Sciatic nerve (tissue), 2 donors: Measurements from ENCODE around the gene TJAP1. TPM values are rescaled to one million over a fixed set of nuclear protein-coding genes. Genes with fewer than 3 reads are reported as not detected.

Experiments used
- ATAC-seq: fragments of 200-7000 bp; cut with Tn5 transposase; one replicate; pipeline ENCODE4 v1.9.1; 2020; ENCODE audit warnings: mild to moderate bottlenecking, moderate library complexity
- DNase-seq: peaks from one replicate; pipeline ENCODE4 v3.0.0-alpha.2; 2020; ENCODE audit warnings: low spot score
- intact Hi-C: fragments of 100-400 bp; cut with DNase I; formaldehyde crosslinking; loops from one replicate; pipeline ENCODE4 v1.14.2; 2022
- total RNA-seq: library from RNA; stranded (reverse); fragmentation: NEBNext Ultra II Directional; extraction: Animal tissue kit (Norgen Biotek cat#: 25700); gene quantifications from one replicate; pipeline ENCODE4 v1.2.1, GENCODE V29; 2021
- donor health status: DM: no; HTN: no; CAD: no.
- donor health status: DM: no; HTN: no; CAD: no.

The TJAP1 gene, protein sequence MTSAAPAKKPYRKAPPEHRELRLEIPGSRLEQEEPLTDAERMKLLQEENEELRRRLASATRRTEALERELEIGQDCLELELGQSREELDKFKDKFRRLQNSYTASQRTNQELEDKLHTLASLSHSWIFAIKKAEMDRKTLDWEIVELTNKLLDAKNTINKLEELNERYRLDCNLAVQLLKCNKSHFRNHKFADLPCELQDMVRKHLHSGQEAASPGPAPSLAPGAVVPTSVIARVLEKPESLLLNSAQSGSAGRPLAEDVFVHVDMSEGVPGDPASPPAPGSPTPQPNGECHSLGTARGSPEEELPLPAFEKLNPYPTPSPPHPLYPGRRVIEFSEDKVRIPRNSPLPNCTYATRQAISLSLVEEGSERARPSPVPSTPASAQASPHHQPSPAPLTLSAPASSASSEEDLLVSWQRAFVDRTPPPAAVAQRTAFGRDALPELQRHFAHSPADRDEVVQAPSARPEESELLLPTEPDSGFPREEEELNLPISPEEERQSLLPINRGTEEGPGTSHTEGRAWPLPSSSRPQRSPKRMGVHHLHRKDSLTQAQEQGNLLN
- 36.9 TPM for total RNA-seq

DNA sequence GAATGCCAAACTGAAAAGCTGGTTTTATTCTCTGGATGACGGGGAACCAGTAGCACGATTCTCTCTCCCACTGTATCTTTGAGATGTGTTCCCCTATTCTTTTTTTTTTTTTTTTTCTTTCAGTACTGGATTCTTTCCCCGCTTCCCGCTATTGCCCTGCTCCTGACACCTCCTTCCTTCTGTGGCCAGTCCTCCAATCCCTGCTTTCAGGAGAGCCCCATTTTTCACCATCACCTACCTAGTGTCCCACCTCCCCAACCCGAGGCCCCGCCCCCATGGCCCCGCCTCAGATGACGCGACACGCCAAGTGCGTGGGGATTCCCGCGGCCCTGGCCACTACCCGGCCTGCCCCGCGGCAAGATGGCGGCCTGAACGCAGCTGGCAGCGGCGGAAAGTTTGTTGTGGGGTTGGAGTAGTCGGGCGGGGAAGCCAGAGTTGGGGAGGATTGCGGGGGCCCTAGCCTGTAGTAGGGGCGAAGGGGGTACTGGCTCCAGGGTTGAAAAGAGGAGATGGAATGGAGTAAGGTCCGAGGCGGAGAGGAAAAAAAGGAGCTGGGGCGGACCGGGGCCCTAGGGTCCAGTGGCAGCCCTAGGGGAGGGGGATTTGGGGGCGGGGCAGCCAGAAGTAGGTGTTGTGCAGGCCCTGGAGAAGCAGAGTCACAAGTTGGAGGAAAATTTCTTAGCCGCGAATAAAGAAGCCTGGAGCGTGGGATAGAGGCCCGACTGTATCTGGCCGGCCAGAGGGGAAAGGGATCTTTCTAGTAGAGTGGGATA lies at the start of gene TJAP1:
TSS of gene TJAP1 (plus strand) at position 336 of the 773 bp plus-strand sequence. CDS start 21,432 bp downstream, outside the sequence.
- DNase-seq = peak; percentile 97
- intact Hi-C loops = no loop called here
- ATAC-seq = peak; percentile 100

DNA sequence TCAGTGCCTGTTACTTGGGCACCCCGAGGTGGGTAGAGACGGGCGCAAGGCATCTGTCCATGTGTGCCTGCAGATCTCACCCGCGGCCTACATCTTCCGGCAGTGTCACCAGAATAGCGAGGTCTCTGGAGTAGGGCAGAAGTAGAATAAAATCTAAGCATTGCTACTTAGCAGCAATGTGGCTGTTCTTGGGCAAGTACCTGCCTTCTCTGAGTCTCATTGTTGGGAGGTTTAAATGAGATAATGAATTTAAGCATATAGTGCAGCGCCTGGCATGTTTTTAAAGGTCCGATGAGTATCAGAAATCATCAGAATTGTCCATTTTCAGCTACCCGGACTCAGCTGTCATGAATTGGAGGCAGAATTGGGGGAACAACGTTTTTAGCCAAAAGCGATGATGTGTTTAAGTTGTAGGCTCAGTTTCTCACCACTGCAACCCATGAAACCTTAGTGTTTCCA lies 49.2 kb upstream of the TJAP1 start:
- no peak for ATAC-seq
- intact Hi-C loops = no loop called here

DNA sequence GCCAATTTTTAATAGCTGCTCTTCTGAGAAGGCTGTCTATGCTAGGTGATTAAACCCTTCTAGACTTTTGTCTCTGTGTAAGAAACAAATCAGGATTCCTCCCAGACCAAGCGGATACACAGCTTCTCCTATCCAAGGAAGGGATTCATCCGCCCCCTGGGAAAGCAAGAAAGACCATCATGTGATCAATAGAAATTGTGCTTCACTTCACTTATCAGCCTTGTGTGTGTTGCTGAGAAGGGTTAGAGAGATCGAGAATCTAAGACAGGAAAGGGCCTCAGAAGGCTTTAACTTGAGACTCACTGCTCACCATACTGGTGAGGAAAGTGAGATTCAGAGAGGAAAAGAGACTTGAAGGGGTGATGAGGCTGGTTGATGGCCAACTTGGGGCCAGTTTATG lies 48.5 kb upstream of the TJAP1 start:
- ATAC-seq (no peak), DNase-seq (no peak)
- intact Hi-C loops = no loop called here

More for the DNA sequence above, 49.2 kb upstream of the TJAP1 start:
- DNase-seq = no peak

DNA sequence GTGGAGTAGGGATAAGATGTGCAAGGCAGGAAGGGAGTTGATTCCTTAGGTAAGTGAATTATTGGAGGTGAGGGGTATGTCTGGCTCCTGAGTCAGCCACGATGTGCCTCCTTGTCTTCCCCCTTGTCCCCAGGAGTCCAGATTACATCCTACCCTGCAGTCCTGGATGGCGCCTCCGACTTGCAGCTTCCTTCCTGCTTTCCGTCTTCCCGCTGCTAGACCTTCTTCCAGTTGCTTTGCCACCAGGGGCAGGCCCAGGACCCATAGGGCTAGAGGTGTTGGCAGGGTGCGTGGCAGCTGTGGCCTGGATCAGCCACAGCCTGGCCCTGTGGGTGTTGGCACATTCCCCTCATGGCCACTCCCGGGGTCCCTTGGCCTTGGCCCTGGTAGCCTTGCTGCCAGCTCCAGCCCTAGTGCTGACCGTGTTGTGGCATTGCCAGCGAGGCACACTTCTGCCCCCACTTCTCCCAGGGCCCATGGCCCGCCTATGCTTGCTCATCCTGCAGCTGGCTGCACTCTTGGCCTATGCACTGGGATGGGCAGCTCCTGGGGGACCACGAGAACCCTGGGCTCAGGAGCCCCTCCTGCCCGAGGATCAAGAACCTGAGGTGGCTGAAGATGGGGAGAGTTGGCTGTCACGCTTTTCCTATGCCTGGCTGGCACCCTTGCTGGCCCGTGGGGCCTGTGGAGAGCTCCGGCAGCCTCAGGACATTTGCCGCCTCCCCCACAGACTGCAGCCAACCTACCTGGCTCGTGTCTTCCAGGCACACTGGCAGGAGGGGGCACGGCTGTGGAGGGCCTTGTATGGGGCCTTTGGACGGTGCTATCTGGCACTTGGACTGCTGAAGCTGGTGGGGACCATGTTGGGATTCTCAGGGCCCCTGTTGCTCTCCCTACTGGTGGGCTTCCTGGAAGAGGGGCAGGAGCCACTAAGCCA lies 45.1 kb upstream of the TJAP1 start:
- no peak for DNase-seq
- ATAC-seq = no peak
- intact Hi-C loops = no loop called here

DNA sequence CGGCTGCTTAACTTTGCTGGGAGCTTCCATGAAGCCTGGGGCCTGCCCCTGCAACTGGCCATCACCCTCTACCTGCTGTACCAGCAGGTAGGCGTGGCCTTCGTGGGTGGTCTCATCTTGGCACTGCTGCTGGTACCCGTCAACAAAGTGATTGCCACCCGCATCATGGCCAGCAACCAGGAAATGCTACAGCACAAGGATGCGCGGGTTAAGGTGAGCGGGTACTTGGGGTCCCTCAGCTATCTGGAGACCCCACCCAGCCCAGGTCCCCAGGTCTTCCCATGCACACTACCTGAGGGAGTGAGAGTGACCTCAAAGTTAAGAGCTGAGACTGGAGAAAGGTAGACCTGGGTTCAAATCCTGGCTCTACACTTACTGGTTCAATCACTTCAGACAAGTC lies 44.2 kb upstream of the TJAP1 start:
- no peak for ATAC-seq
- intact Hi-C loops = no loop called here
- DNase-seq = no peak

- intact Hi-C loops = no loop called here
Measured at GRCh38 chr6:43434001-43434840, 43.1 kb upstream of the TJAP1 start.

GRCh38 chr6:43434943-43435342 lies 42.4 kb upstream of the TJAP1 start:
- intact Hi-C loops = no loop called here
- ATAC-seq (no peak), DNase-seq (no peak)

More at GRCh38 chr6:43434001-43434840, 43.1 kb upstream of the TJAP1 start:
- no peak for DNase-seq
- ATAC-seq = no peak

- intact Hi-C loops = no loop called here
Measured at GRCh38 chr6:43435682-43436437, 41.5 kb upstream of the TJAP1 start.

DNA sequence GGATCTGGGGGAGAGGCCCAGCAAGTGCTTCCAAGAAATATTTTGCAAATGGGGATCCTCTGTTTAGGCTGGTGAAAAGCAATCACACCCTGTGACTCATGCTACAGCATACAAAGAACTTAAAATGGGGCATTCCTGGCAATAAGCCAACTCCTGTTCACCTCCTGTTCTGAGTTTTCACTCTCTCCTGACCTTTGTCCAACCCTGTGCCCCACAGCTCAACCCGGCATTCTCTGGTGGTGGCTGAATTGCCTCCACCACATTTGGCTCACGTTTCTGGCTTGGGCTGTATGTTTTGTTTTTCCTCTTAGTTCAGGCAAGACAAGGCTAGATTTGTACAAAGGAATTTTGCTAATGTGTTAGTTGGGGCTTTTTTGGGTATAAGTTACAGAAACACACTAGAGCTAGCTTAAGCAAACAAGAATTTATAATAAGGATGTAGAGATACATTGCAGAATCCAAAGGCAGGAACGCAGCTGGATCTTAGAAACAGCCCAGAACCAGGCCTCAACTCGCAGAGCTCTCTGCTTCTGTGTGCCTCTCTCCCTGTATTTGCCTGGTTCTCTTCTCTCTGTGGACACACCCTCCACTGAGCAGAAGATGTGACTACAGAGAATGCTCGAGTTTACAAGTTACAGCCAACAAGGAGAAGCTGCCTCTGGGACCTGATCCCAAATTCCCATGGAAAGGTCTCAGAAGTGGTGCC lies 40.6 kb upstream of the TJAP1 start:
- DNase-seq = no peak
- peak; percentile 80 for ATAC-seq
- intact Hi-C loops = no loop called here

More at GRCh38 chr6:43435682-43436437, 41.5 kb upstream of the TJAP1 start:
- DNase-seq (no peak), ATAC-seq (no peak)

DNA sequence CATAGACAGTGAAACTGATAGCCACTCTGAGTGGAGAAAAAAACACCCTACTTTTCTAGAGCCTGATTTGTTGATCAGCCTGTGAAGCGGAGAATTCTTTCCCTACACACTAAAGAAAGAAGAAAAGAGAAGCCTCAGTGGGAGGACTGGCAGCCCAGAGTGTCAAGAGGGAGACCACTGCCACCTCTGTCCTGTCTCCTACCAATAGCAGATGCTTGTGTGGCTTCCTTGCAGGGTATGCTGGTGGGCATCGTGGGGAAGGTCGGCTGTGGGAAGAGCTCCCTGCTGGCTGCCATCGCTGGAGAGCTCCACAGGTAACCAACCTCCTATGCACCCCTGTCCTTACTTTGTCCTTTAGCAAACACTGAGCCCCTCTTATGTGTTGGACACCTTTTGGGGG lies 39.7 kb upstream of the TJAP1 start:
- ATAC-seq = no peak
- intact Hi-C loops = no loop called here
- no peak for DNase-seq

GRCh38 chr6:43442935-43443334 lies 34.4 kb upstream of the TJAP1 start:
- intact Hi-C loops = no loop called here
- DNase-seq (no peak), ATAC-seq (no peak)

DNA sequence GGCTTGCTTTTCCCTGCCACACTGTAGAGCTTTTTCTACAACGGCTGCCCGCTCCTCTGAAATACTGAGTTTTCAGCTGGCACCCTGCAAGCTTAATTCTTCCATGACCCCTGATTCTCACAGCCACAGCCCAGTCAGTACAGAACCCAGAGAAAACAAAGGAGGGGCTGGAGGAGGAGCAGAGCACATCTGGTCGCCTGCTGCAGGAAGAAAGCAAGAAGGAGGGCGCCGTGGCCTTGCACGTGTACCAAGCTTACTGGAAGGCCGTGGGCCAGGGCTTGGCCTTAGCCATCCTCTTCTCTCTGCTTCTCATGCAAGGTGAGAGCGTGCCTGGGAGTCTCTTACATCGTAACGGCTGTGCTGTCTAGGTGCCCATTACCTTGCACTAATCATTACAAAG lies 33.3 kb upstream of the TJAP1 start:
- intact Hi-C loops = no loop called here
- ATAC-seq (no peak), DNase-seq (no peak)

DNA sequence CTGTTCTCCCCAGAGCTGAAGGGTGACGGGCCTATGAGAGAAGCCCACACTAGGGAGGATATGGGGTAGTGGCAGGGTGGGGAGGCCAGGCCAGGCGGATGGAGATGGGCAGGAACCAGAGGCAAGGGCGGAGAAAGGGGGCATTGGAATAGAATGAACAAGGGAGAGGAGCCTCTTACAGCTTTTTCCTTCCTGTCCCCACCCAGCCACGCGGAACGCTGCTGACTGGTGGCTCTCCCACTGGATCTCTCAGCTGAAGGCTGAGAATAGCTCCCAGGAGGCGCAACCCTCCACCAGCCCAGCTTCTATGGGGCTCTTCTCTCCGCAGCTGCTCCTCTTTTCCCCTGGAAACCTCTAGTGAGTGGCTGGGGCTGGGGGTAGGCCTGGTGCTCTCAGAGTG lies 32.8 kb upstream of the TJAP1 start:
- DNase-seq = no peak
- ATAC-seq = no peak
- intact Hi-C loops = no loop called here

GRCh38 chr6:43445576-43445975 lies 31.8 kb upstream of the TJAP1 start:
- ATAC-seq = no peak
- no peak for DNase-seq
- intact Hi-C loops = no loop called here

DNA sequence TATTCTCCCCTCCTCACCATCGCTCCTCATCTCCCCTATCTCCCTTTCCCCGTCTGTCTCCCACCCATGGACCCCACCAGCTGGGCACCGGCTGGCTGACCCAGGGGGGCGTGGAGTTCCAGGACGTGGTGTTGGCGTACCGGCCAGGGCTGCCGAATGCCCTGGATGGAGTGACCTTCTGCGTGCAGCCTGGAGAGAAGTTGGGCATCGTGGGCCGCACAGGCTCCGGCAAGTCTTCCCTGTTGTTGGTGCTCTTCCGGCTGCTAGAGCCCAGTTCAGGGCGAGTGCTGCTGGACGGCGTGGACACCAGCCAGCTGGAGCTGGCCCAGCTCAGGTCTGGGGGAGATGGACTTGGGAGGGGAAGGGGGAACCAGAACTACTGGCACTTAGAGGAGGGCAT lies 29.8 kb upstream of the TJAP1 start:
- DNase-seq (no peak), ATAC-seq (no peak)
- intact Hi-C loops = no loop called here

GRCh38 chr6:43448916-43449315 lies 28.5 kb upstream of the TJAP1 start:
- ATAC-seq (no peak), DNase-seq (no peak)
- intact Hi-C loops = no loop called here

- no peak for DNase-seq
- ATAC-seq = no peak
- intact Hi-C loops = loop anchor here (5.0 kb wide), 1 partner anchor 57 kb away; no protein-coding TSS in a partner anchor
Measured at GRCh38 chr6:43450699-43451131, 26.7 kb upstream of the TJAP1 start.
